Measurements from ENCODE around the gene PRR23E. TPM values are rescaled to one million over a fixed set of nuclear protein-coding genes. Genes with fewer than 3 reads are reported as not detected.

Gene PRR23E
- total and polyA plus RNA-seq, 2 experiments from 2014 or later: not detected

- H3K4me3 Mint-ChIP-seq: no peak overlapping the region
- no peaks in the 10 kb centered on the region for H3K4me1 ChIP-seq (ENCODE audit: insufficient read depth)
- no peak overlapping the region for H2AFZ ChIP-seq
These were observed 19.3 kb downstream of the PRR23E start for GRCh38 chr3:127212231-127212630.

DNA sequence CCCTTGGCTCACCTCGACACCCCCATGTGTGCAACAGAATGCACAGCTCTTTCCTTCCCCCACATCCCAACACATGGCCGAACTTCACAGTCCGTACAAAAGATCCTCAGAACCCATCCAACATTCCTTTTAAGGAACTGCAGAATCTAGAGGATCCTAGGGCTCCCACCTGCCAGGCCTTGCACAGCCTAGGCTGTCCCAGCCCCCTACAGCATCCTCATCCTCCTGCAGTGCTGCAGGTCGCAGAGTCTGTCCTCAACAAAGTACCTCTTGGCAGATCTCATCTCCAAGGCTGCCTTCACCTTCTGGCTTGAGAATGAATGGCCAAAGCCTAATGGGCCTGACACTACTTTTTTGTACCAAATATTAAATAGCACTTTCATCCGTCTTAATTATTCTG is 19.8 kb downstream of the PRR23E start:
- H3K9me2 ChIP-seq (ENCODE audit: insufficient read depth): no peaks in the 10 kb centered on the region
- H3K36me3 ChIP-seq (ENCODE audit: insufficient read depth): no peaks in the 10 kb centered on the region
- no peaks in the 10 kb centered on the region for H3F3A ChIP-seq (replicated peaks; ENCODE audit: low read depth)
- H2AFZ ChIP-seq: no peak overlapping the region
- Mint-ChIP-seq H3K27me3 (ENCODE audit: insufficient read depth, low read depth, poor library complexity) (peaks cover 10% of the 10 kb centered on the region), H3K4me1 (no peaks in the 10 kb centered on the region; the same call in 1 of the 3 replicates), H3K4me3 (no peak overlapping the region), H3K27ac (no peak overlapping the region), H3K9me3 (no peaks in the 10 kb centered on the region), H3K36me3 (ENCODE audit: low read depth) (no peaks in the 10 kb centered on the region)
- no peaks in the 10 kb centered on the region for H3K4me1 ChIP-seq (ENCODE audit: insufficient read depth)
- H3K4me3 ChIP-seq: no peak overlapping the region
- no peak for ATAC-seq
- no peak overlapping the region for H3K27ac ChIP-seq (ENCODE audit: low read depth)
- H3K4me2 ChIP-seq: no peak overlapping the region
- no peaks in the 10 kb centered on the region for H3K27me3 ChIP-seq (ENCODE audit: insufficient read depth)
- no peaks in the 10 kb centered on the region for H3K79me2 ChIP-seq (replicated peaks; ENCODE audit: insufficient read depth)
- no peak for DNase-seq (ENCODE audit: low spot score)
- no peaks in the 10 kb centered on the region for H4K20me1 ChIP-seq (replicated peaks; ENCODE audit: insufficient read depth)
- TF ChIP-seq JUNB (IDR thresholded peaks at IDR 0.05; ENCODE audit: unreplicated experiment) (no peak), EZH2phosphoT487 (IDR thresholded peaks at IDR 0.05; ENCODE audit: unreplicated experiment) (no peak), ZNF462 (CRISPR knock-in tag; IDR thresholded peaks at IDR 0.05) (no peak), ZNF331 (CRISPR knock-in tag; IDR thresholded peaks at IDR 0.05; ENCODE audit: low read depth) (no peak), POLR2AphosphoS5 (IDR thresholded peaks at IDR 0.05; ENCODE audit: low read depth) (no peak), NANOG (IDR thresholded peaks at IDR 0.05; ENCODE audit: borderline replicate concordance) (no peak), EZH2 (IDR thresholded peaks at IDR 0.05; ENCODE audit: low read depth, unreplicated experiment) (no peak), CREB1 (CRISPR knock-in tag; IDR thresholded peaks at IDR 0.05; ENCODE audit: low read depth) (no peak), STAT1 (IDR thresholded peaks at IDR 0.05; ENCODE audit: unreplicated experiment) (no peak), ETS1 (IDR thresholded peaks at IDR 0.05) (no peak), ZNF114 (CRISPR knock-in tag; IDR thresholded peaks at IDR 0.05) (no peak), CTCF (conservative IDR thresholded peaks at IDR 0.05; ENCODE audit: low read depth in 2 of 2) (no peak)

More at GRCh38 chr3:127212231-127212630, 19.3 kb downstream of the PRR23E start:
- Mint-ChIP-seq H3K9me3 (no peaks in the 10 kb centered on the region), H3K4me1 (no peaks in the 10 kb centered on the region; the same call in 1 of the 3 replicates), H3K27me3 (ENCODE audit: insufficient read depth, low read depth, poor library complexity) (peaks cover 12% of the 10 kb centered on the region), H3K27ac (no peak overlapping the region), H3K36me3 (ENCODE audit: low read depth) (no peaks in the 10 kb centered on the region)
- ATAC-seq (no peak), DNase-seq (ENCODE audit: low spot score) (no peak)
- no peak for TF ChIP-seq STAT1 (IDR thresholded peaks at IDR 0.05; ENCODE audit: unreplicated experiment)
- TF ChIP-seq EZH2phosphoT487 (IDR thresholded peaks at IDR 0.05; ENCODE audit: unreplicated experiment): no peak
- TF ChIP-seq ZNF114 (CRISPR knock-in tag; IDR thresholded peaks at IDR 0.05): no peak
- Histone ChIP-seq H3K4me2 (no peak overlapping the region), H3K27me3 (ENCODE audit: insufficient read depth) (no peaks in the 10 kb centered on the region), H4K20me1 (replicated peaks; ENCODE audit: insufficient read depth) (no peaks in the 10 kb centered on the region), H3K36me3 (ENCODE audit: insufficient read depth) (no peaks in the 10 kb centered on the region), H3K79me2 (replicated peaks; ENCODE audit: insufficient read depth) (no peaks in the 10 kb centered on the region), H3K9me2 (ENCODE audit: insufficient read depth) (no peaks in the 10 kb centered on the region), H3K27ac (ENCODE audit: low read depth) (no peak overlapping the region), H3F3A (replicated peaks; ENCODE audit: low read depth) (no peaks in the 10 kb centered on the region), H3K4me3 (no peak overlapping the region)

All from GM23338 (cell line).